HL-60 (cell line): ENCODE measurements around the gene RCAN3.

ENCODE experiments used
- DNase-seq, 2 experiments: peaks; one replicate each; pipeline ENCODE4 v3.0.0-alpha.2; 2010 to 2020; ENCODE audit warnings: low read depth in 1 of 2, low spot score in 1 of 2
- H3K27ac ChIP-seq: fragments of 250-450 bp; sonication (Bioruptor Pico); replicated peaks from 2 replicates; pipeline ENCODE4 v1.5.1; 2020; ENCODE audit warnings: mild to moderate bottlenecking, moderate library complexity
- H3K27me3 ChIP-seq: fragments of 250-450 bp; sonication (Bioruptor Pico); 2 replicates; pipeline ENCODE4 v1.5.1; 2021; ENCODE audit warnings: mild to moderate bottlenecking, moderate library complexity; ENCODE audit not compliant: insufficient read depth, poor library complexity, severe bottlenecking
- H3K4me3 ChIP-seq: replicated peaks from 2 replicates; pipeline ENCODE4 v1.5.1; 2011; ENCODE audit warnings: mild to moderate bottlenecking, control low read depth, low read length; ENCODE audit not compliant: insufficient read depth
- GABPA ChIP-seq: IDR thresholded peaks from 2 replicates; pipeline ENCODE4 v1.6.1; 2012; ENCODE audit warnings: low read depth
- POLR2AphosphoS5 ChIP-seq: IDR thresholded peaks from 2 replicates; pipeline ENCODE4 v1.6.1; 2012; ENCODE audit warnings: low read depth
- REST ChIP-seq: IDR thresholded peaks from 2 replicates; pipeline ENCODE4 v1.6.1; 2012; ENCODE audit warnings: low read depth; ENCODE audit not compliant: insufficient replicate concordance
- SPI1 ChIP-seq: IDR thresholded peaks from 2 replicates; pipeline ENCODE4 v1.6.1; 2012; ENCODE audit warnings: low read depth, mild to moderate bottlenecking, borderline replicate concordance
- TF ChIP-seq, protein P1 (sequence below): IDR thresholded peaks from one replicate; pipeline ENCODE4 v1.5.1; 2011; ENCODE audit warnings: low read length, control low read depth, inconsistent platforms; ENCODE audit not compliant: insufficient read depth

RCAN3 gene

DNA sequence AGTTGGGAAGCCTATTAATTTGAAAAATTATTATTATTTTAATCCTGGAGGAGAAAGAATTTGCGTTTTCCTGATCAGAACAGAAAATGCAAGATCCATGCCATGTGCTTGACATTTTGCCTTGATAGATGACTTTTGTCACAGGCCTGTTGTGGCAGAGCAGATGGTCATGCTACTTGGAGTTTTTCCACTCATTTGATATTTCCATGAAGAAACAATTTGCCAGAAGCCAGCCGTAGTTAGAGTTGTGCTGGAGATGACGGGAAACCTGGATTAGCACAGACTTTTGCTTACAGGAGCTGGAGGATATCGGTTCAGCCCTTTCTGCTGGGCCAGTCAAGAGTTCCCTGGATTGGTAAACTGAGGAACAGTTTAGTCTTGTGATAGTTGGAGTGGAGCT lies 3.2 kb downstream of the RCAN3 start:
- H3K4me3 ChIP-seq = no peak overlapping the region
- no peaks in the 10 kb centered on the region for H3K27me3 ChIP-seq
- DNase-seq = no peak
- TF ChIP-seq, protein P1, sequence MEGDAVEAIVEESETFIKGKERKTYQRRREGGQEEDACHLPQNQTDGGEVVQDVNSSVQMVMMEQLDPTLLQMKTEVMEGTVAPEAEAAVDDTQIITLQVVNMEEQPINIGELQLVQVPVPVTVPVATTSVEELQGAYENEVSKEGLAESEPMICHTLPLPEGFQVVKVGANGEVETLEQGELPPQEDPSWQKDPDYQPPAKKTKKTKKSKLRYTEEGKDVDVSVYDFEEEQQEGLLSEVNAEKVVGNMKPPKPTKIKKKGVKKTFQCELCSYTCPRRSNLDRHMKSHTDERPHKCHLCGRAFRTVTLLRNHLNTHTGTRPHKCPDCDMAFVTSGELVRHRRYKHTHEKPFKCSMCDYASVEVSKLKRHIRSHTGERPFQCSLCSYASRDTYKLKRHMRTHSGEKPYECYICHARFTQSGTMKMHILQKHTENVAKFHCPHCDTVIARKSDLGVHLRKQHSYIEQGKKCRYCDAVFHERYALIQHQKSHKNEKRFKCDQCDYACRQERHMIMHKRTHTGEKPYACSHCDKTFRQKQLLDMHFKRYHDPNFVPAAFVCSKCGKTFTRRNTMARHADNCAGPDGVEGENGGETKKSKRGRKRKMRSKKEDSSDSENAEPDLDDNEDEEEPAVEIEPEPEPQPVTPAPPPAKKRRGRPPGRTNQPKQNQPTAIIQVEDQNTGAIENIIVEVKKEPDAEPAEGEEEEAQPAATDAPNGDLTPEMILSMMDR = no peak
- TF ChIP-seq REST = no peak
- no peak for TF ChIP-seq GABPA
- no peak for TF ChIP-seq SPI1
- no peak for TF ChIP-seq POLR2AphosphoS5
- no peak overlapping the region for H3K27ac ChIP-seq

DNA sequence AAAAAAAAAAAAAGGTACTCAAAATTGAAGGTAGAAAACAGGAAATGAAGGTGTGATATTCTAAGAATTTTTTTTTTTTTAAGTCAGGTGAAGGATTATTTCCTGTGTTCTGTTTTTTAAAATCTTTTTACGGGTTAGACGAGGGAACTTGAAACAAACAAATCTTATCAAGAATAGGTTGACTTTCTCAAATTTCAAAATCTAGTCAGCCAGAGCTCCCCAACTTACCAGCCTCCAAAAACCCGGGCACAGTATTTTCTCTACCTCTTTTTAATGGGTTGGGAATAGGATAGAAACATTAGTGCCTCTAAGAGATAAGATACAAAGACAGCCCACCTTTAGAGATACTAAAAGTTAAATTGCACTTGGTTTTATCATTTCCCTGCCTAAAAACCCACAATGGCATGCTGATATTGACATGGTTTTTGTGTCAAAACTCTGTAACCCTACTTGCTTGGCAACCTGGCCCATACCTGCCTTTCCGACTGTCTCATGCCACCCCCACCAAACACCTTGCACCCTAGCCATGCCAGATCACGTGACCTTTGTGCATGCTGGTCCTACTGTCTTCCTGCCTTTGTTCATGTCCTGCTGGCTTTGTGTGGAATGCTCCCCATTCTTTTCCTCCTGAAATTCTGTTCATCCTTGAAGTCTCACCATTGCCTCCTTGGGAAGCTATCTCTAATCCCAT lies 4.2 kb downstream of the RCAN3 start:
- DNase-seq = no peak
- TF ChIP-seq GABPA = no peak
- TF ChIP-seq, protein P1 = no peak
- TF ChIP-seq POLR2AphosphoS5 = no peak
- no peak for TF ChIP-seq REST
- TF ChIP-seq SPI1 = no peak
- Histone ChIP-seq H3K27ac (no peak overlapping the region), H3K4me3 (no peak overlapping the region), H3K27me3 (no peaks in the 10 kb centered on the region)

DNA sequence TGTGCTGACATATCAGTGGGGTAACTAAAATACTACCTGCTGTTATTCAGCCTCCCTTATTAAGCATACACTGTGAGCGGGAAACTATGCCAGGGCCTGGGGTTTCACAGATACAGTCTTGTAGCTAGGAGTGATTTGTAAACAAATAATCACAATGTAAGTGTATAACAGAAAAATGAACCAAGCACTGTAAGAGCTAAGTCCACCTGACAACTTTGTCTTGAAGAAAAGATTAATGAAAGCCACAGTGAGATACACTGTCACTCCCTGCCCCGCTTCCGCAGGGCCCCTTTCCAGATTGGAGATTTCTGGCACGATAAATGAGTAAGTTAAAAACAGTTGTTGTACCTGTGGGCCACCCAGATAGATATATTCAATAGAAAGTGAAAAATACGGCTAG lies 4.8 kb downstream of the RCAN3 start:
- no peak overlapping the region for H3K4me3 ChIP-seq
- H3K27ac ChIP-seq = no peak overlapping the region
- H3K27me3 ChIP-seq = no peaks in the 10 kb centered on the region
- TF ChIP-seq, protein P1 = no peak
- TF ChIP-seq GABPA (no peak), POLR2AphosphoS5 (no peak), REST (no peak), SPI1 (no peak)
- DNase-seq = no peak
